Measurements from ENCODE around the gene NISCH.

DNA sequence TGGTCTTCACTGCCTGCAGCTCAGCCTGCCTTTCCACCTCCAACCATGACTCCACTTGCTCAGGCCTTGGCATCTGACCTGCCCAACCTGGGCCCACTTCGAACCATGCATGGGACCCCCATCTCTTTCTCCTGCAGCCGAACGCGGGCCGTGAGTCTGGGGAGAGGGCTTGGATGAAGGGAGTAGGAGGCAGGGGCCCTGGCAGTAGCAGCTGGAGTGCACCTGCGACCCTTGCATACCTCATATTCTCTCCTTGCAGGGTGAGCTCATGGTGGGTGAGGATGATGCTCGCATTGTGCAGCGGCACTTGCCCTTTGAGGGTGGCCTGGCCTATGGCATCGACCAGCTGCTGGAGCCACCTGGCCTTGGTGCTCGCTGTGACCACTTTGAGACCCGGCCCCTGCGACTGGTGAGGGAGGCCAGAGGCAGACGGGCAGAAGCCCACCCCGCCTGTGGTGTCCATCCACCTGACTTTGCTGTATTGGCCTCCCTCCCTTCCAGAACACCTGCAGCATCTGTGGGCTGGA lies 64.8 kb downstream of the NISCH start:
- TF ChIP-seq, protein P1, sequence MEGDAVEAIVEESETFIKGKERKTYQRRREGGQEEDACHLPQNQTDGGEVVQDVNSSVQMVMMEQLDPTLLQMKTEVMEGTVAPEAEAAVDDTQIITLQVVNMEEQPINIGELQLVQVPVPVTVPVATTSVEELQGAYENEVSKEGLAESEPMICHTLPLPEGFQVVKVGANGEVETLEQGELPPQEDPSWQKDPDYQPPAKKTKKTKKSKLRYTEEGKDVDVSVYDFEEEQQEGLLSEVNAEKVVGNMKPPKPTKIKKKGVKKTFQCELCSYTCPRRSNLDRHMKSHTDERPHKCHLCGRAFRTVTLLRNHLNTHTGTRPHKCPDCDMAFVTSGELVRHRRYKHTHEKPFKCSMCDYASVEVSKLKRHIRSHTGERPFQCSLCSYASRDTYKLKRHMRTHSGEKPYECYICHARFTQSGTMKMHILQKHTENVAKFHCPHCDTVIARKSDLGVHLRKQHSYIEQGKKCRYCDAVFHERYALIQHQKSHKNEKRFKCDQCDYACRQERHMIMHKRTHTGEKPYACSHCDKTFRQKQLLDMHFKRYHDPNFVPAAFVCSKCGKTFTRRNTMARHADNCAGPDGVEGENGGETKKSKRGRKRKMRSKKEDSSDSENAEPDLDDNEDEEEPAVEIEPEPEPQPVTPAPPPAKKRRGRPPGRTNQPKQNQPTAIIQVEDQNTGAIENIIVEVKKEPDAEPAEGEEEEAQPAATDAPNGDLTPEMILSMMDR (conservative IDR thresholded peaks at IDR 0.05; ENCODE audit: low read depth, low read length) = no peak
- TF ChIP-seq EZH2 (IDR thresholded peaks at IDR 0.05; ENCODE audit: low read length, unreplicated experiment) (no peak), EZH2phosphoT487 (IDR thresholded peaks at IDR 0.05; ENCODE audit: borderline replicate concordance, low read length) (no peak)

Measured in PC-3 (cell line).